ENCODE results near the gene DENND2C. TPM values are rescaled to one million over a fixed set of nuclear protein-coding genes. Genes with fewer than 3 reads are reported as not detected.

Gene DENND2C
- total RNA-seq, 2 donors from 2014 or later: 25.6 to 40.3 TPM

- H3K4me3 ChIP-seq (ENCODE audit: low read length): no peak overlapping the region
- no peak overlapping the region for H3K9ac ChIP-seq (ENCODE audit: extremely low read depth, low read length, poor library complexity, severe bottlenecking)
- no peaks in the 10 kb centered on the region for H3K9me3 ChIP-seq (ENCODE audit: control insufficient read depth, low read length)
- Mint-ChIP-seq H3K27me3 (ENCODE audit: insufficient read depth) (no peaks in the 10 kb centered on the region), H3K27ac (no peak overlapping the region), H3K4me1 (peaks cover 1% of the 10 kb centered on the region), H3K4me3 (no peak overlapping the region), H3K36me3 (ENCODE audit: low read depth) (peaks cover 34% of the 10 kb centered on the region), H3K9me3 (no peaks in the 10 kb centered on the region)
- H3K27me3 ChIP-seq (ENCODE audit: control insufficient read depth, insufficient read depth, low read length, poor library complexity, severe bottlenecking): no peaks in the 10 kb centered on the region
- no peak for DNase-seq
- WGBS, 2 experiments (ENCODE audit: insufficient coverage in 1 of 2, insufficient read length in 1 of 2): 80 to 83% methylated on average over 1 of the region's 1 CpG
- no peak overlapping the region for H3K27ac ChIP-seq (ENCODE audit: low read depth, low read length)
- TF ChIP-seq CTCF (conservative IDR thresholded peaks at IDR 0.05): no peak
- peaks cover 35% of the 10 kb centered on the region for H3K36me3 ChIP-seq (ENCODE audit: control insufficient read depth, insufficient read depth, low read length)
- no peaks in the 10 kb centered on the region for H3K4me1 ChIP-seq (ENCODE audit: control insufficient read depth, insufficient read depth, low read length)
Observed at GRCh38 chr1:114585231-114585630, 84.6 kb downstream of the DENND2C start.

- DNase-seq: peak; percentile 95
- WGBS, 2 experiments (ENCODE audit: insufficient coverage in 1 of 2, insufficient read length in 1 of 2): 13% methylated on average over 31 to 40 of the region's 40 CpGs
Observed at GRCh38 chr1:114581335-114582287, 88.2 kb downstream of the DENND2C start, which contains the start of gene BCAS2. Gene BCAS2 (minus strand): TSS chr1:114581615. CDS start chr1:114581591, 24 bp downstream.

GRCh38 chr1:114574365-114574764 is 95.5 kb downstream of the DENND2C start:
- 96 to 100% methylated on average over 1 to 2 of the region's 2 CpGs for WGBS, 2 experiments (ENCODE audit: insufficient coverage in 1 of 2, insufficient read length in 1 of 2)
- no peak overlapping the region for H3K4me3 Mint-ChIP-seq
- DNase-seq: no peak
- H3K27ac Mint-ChIP-seq: no peak overlapping the region
- Histone ChIP-seq H3K4me1 (ENCODE audit: control insufficient read depth, insufficient read depth, low read length) (no peaks in the 10 kb centered on the region), H3K9ac (ENCODE audit: extremely low read depth, low read length, poor library complexity, severe bottlenecking) (no peak overlapping the region), H3K27ac (ENCODE audit: low read depth, low read length) (no peak overlapping the region), H3K27me3 (ENCODE audit: control insufficient read depth, insufficient read depth, low read length, poor library complexity, severe bottlenecking) (no peaks in the 10 kb centered on the region), H3K4me3 (ENCODE audit: low read length) (no peak overlapping the region), H3K36me3 (ENCODE audit: control insufficient read depth, insufficient read depth, low read length) (peaks cover 69% of the 10 kb centered on the region), H3K9me3 (ENCODE audit: control insufficient read depth, low read length) (no peaks in the 10 kb centered on the region)
- no peaks in the 10 kb centered on the region for H3K4me1 Mint-ChIP-seq
- TF ChIP-seq CTCF (conservative IDR thresholded peaks at IDR 0.05): no peak
- H3K9me3 Mint-ChIP-seq: no peaks in the 10 kb centered on the region
- no peaks in the 10 kb centered on the region for H3K27me3 Mint-ChIP-seq (ENCODE audit: insufficient read depth)
- H3K36me3 Mint-ChIP-seq (ENCODE audit: low read depth): peaks cover 70% of the 10 kb centered on the region

More at GRCh38 chr1:114581335-114582287, 88.2 kb downstream of the DENND2C start, which contains the start of gene BCAS2:
- Mint-ChIP-seq H3K4me3 (peak within 1 kb of the TSS; percentile 97), H3K27me3 (ENCODE audit: insufficient read depth) (no peaks in the 10 kb centered on the region), H3K4me1 (peaks cover 1% of the 10 kb centered on the region), H3K27ac (peak within 1 kb of the TSS; percentile 99), H3K9me3 (no peaks in the 10 kb centered on the region), H3K36me3 (ENCODE audit: low read depth) (peaks cover 43% of the 10 kb centered on the region)
- Histone ChIP-seq H3K4me1 (ENCODE audit: control insufficient read depth, insufficient read depth, low read length) (no peaks in the 10 kb centered on the region), H3K27me3 (ENCODE audit: control insufficient read depth, insufficient read depth, low read length, poor library complexity, severe bottlenecking) (no peaks in the 10 kb centered on the region), H3K27ac (ENCODE audit: low read depth, low read length) (peak within 1 kb of the TSS; percentile 61), H3K36me3 (ENCODE audit: control insufficient read depth, insufficient read depth, low read length) (peaks cover 43% of the 10 kb centered on the region), H3K9me3 (ENCODE audit: control insufficient read depth, low read length) (no peaks in the 10 kb centered on the region), H3K4me3 (ENCODE audit: low read length) (peak within 1 kb of the TSS; percentile 92), H3K9ac (ENCODE audit: extremely low read depth, low read length, poor library complexity, severe bottlenecking) (peak within 1 kb of the TSS; percentile 85)
- no peak for TF ChIP-seq CTCF (conservative IDR thresholded peaks at IDR 0.05)

Measured in endodermal cell (in vitro differentiated cells).